Esophagus squamous epithelium (tissue), 5 donors: Measurements from ENCODE around the gene BRICD5. TPM values are rescaled to one million over a fixed set of nuclear protein-coding genes. Genes with fewer than 3 reads are reported as not detected.

ENCODE experiments used
- DNase-seq: peaks from one replicate; lab custom pipeline; 2025; lab: John Stamatoyannopoulos, UW
- H3K27ac ChIP-seq, 4 donors: fragments of 200-600 bp; sonication (generic); one replicate each; pipeline ENCODE4 v1.5.1; 2016 to 2019; ENCODE audit warnings: mild to moderate bottlenecking in 1 of 4
- H3K27me3 ChIP-seq, 4 donors: fragments of 200-600 bp; sonication (generic); 1 replicate in 3 of 4; 2 replicates in 1 of 4; pipeline versions ENCODE4 v1.5.1 to v1.6.0; 2017 to 2021; ENCODE audit warnings: antibody characterized with exemption in 1 of 4
- H3K36me3 ChIP-seq, 3 donors: fragments of 200-600 bp; sonication (generic); one replicate each; pipeline ENCODE4 v1.5.1; 2016 to 2019
- H3K4me1 ChIP-seq, 3 donors: fragments of 200-600 bp; sonication (generic); one replicate each; pipeline ENCODE4 v1.5.1; 2017 to 2019
- H3K4me3 ChIP-seq, 4 donors: fragments of 200-600 bp; sonication (generic); 1 replicate in 3 of 4; 2 replicates in 1 of 4; pipeline ENCODE4 v1.5.1; 2016 to 2019; ENCODE audit warnings: mild to moderate bottlenecking in 2 of 4, moderate library complexity in 1 of 4
- H3K9me3 ChIP-seq, 3 donors: fragments of 200-600 bp; sonication (generic); one replicate each; pipeline ENCODE4 v1.5.1; 2016 to 2019
- POLR2A ChIP-seq, 4 donors: fragments of 450-650 bp; IDR thresholded peaks; one replicate each; pipeline ENCODE4 v1.6.1; 2017; ENCODE audit warnings: antibody characterized with exemption in 4 of 4, mild to moderate bottlenecking in 4 of 4, moderate library complexity in 3 of 4
- WGBS, 2 donors: methylation state at CpG; one replicate each; pipeline ENCODE4 v1.1.5; 2018; 5-methylcytosine and 5-hydroxymethylcytosine counted together
- intact Hi-C: fragments of 100-400 bp; cut with DNase I; formaldehyde crosslinking; loops from one replicate; pipeline ENCODE4 v1.15.0; 2022
- total RNA-seq, 4 donors: library from RNA; depleted of rRNA; stranded (reverse); fragments of >200 nt; gene quantifications; one replicate each; pipeline ENCODE4 v1.1.0, GENCODE V29; 2016
- TF ChIP-seq, protein P1 (sequence below), 6 experiments: fragments of 450-650 bp in 4 of 6; fragments of 200-600 bp in 2 of 6; sonication (generic) in 2 of 6; IDR thresholded peaks; one replicate each; pipeline ENCODE4 v1.5.1; 2016 to 2019; ENCODE audit warnings: antibody characterized with exemption in 6 of 6, mild to moderate bottlenecking in 4 of 6, moderate library complexity in 4 of 6
- donor health status: DM: yes; HTN: yes; CAD: no.

BRICD5 gene
- total RNA-seq, 4 donors from 2014 or later = 1.1 to 2.0 (median 1.6) TPM; not detected in 1

DNA sequence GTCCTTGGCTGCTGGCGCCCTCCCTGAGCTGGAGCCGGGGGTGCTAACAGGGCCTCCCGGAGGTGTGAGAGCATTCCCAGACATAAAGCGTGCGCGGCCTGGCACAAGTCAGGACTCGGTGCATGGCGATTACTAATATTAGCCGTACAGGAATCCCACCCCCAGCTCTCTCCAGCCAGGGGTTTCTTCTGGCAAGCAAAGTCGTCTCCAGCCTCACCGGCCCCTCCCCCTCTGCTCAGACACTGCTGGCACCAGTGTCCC, 19.3 kb downstream of the BRICD5 start:
- Histone ChIP-seq H3K27me3 (peaks cover 10 to 38% (median 15%) of the 10 kb centered on the region in 4 donors), H3K4me1 (peaks cover 15 to 37% (median 15%) of the 10 kb centered on the region in 3 donors), H3K4me3 (no peak overlapping the region), H3K27ac (no peak overlapping the region), H3K9me3 (no peaks in the 10 kb centered on the region), H3K36me3 (no peaks in the 10 kb centered on the region)
- intact Hi-C loops = no loop called here
- no peak for DNase-seq
- WGBS, 2 donors = 57 to 62% methylated on average over 3 to 11 of the region's 11 CpGs
- no peak for TF ChIP-seq POLR2A (IDR thresholded peaks at IDR 0.05)
- TF ChIP-seq, protein P1, sequence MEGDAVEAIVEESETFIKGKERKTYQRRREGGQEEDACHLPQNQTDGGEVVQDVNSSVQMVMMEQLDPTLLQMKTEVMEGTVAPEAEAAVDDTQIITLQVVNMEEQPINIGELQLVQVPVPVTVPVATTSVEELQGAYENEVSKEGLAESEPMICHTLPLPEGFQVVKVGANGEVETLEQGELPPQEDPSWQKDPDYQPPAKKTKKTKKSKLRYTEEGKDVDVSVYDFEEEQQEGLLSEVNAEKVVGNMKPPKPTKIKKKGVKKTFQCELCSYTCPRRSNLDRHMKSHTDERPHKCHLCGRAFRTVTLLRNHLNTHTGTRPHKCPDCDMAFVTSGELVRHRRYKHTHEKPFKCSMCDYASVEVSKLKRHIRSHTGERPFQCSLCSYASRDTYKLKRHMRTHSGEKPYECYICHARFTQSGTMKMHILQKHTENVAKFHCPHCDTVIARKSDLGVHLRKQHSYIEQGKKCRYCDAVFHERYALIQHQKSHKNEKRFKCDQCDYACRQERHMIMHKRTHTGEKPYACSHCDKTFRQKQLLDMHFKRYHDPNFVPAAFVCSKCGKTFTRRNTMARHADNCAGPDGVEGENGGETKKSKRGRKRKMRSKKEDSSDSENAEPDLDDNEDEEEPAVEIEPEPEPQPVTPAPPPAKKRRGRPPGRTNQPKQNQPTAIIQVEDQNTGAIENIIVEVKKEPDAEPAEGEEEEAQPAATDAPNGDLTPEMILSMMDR (IDR thresholded peaks at IDR 0.05) = no peak

DNA sequence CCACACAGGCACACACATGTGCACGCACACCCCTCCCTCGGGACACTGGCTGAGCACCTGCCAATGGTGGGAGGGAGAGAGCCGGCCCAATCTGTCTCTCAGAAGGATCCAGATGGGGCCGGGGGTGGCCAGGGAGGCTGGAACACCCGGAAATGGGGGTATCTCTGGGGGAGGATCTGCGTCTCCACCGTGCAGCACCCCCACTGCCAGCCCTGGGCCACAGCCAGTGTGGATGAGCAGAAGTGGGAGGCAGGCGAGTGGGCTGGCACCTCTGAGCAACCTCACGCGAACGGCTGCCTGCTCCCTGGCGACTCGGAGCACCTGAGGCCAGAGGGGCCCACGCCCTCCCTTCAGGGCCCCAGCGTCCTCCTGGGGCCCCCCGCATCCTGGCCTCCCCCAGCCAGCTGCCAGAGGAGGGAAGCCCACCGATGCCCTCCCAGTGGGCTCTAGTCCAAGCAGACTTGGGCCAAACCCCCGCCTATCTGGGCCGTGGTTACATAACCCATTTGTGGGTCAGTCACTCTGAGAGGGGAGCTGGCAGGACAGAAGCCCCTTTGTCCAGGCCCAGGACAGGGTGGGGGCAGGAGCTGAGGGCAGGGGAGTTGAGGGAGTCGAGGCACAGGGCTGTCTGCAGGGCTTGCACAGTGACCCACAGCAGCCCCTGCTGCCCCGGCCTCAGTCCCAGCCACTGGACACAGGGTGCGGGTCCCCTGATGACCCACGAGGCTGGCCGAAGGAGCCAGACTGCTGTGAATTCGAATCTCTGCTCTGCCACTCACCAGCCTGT, 19.8 kb downstream of the BRICD5 start:
- whole genome bisulfite sequencing, 2 donors = 20 to 57% methylated on average over 1 to 6 of the region's 25 CpGs
- H3K9me3 ChIP-seq = no peaks in the 10 kb centered on the region
- intact Hi-C loops = no loop called here
- no peak overlapping the region for H3K4me3 ChIP-seq
- no peak for DNase-seq
- peaks cover 7 to 34% (median 14%) of the 10 kb centered on the region in 4 donors for H3K27me3 ChIP-seq
- no peak overlapping the region for H3K27ac ChIP-seq
- H3K36me3 ChIP-seq = no peaks in the 10 kb centered on the region
- H3K4me1 ChIP-seq = peaks cover 11 to 33% (median 14%) of the 10 kb centered on the region in 3 donors
- TF ChIP-seq POLR2A (IDR thresholded peaks at IDR 0.05) = no peak
- TF ChIP-seq, protein P1 (IDR thresholded peaks at IDR 0.05) = no peak

DNA sequence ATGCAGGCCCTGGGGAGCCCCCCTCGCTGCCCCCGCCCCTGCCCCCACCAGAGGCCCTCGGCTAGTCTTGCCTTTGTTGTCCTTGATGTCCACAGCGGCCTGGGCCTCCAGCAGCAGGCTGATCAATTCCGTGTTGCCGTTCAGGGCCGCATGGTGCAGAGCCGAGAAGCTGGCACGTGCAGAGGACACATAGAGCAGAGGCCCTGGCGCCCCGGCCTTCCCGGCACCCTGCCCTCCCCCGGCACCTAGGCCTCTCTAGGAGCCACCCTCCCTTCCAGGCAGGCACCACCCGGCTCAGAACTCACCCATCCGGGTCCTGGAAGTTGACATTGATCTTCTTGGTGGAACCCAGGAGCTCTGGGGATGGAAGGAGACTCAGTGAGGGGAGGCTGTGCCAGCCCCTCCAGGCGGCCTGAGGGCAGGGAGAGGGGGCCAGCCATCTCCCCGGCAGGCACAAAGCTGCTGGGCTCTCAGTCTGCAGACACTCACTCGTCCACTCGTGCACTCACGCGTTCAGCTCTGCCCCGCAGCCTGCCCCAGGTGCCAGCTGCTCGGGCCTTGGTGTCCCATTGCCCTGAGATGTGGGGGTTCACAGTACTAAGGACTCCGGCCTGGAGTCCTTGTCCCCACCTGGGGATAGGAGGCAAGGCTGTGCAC, 20.5 kb downstream of the BRICD5 start:
- Histone ChIP-seq H3K27me3 (peaks cover 0 to 27% (median 7%) of the 10 kb centered on the region in 4 donors), H3K36me3 (no peaks in the 10 kb centered on the region), H3K9me3 (no peaks in the 10 kb centered on the region), H3K4me3 (no peak overlapping the region), H3K27ac (no peak overlapping the region), H3K4me1 (peaks cover 3 to 25% (median 6%) of the 10 kb centered on the region in 3 donors)
- intact Hi-C loops = no loop called here
- no peak for DNase-seq
- WGBS, 2 donors = 40% methylated on average over 1 of the region's 24 CpGs; no CpG with 5 or more reads in 1 of the 2 donors
- TF ChIP-seq, protein P1 (IDR thresholded peaks at IDR 0.05) = no peak
- no peak for TF ChIP-seq POLR2A (IDR thresholded peaks at IDR 0.05)

DNA sequence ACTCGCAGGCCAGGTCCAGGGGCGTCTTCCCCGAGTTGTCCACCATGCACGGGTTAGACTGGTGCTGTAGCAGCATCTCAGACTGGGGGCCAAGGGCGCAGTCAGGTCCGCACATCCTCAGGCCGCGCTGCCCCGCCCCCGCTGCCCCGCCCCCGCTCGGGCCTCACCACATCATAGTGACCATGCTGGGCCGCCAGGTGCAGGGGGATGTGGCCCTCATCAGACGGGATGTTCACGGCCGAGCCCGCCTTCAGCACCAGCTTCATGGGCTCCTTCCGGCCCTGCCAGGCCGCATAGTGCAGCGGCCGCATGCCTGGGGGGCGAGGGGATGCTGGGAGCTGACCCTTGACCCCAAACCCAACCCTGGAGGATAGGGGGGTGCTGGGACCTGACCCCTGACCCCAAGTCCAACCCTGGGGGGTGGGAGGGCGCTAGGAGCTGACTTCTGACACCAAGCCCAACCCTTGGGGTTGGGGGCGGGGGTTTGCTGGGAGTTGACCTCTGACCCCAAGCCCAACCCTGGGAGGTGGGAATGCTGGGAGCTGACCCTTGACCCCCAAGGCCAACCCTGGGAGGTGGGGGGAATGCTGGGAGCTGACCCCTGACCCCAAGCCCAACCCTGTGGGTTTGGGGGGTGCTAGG, 21.3 kb downstream of the BRICD5 start:
- H3K27me3 ChIP-seq = peaks cover 0 to 19% (median under 1%) of the 10 kb centered on the region in 4 donors
- intact Hi-C loops = no loop called here
- H3K4me1 ChIP-seq = peaks cover 0 to 18% (median 0%) of the 10 kb centered on the region in 3 donors
- 83 to 86% methylated on average over 3 to 7 of the region's 25 CpGs for WGBS, 2 donors
- TF ChIP-seq, protein P1 (IDR thresholded peaks at IDR 0.05) = no peak
- TF ChIP-seq POLR2A (IDR thresholded peaks at IDR 0.05) = no peak
- no peaks in the 10 kb centered on the region for H3K9me3 ChIP-seq
- H3K4me3 ChIP-seq = no peak overlapping the region
- H3K27ac ChIP-seq = no peak overlapping the region
- no peaks in the 10 kb centered on the region for H3K36me3 ChIP-seq
- DNase-seq = no peak

DNA sequence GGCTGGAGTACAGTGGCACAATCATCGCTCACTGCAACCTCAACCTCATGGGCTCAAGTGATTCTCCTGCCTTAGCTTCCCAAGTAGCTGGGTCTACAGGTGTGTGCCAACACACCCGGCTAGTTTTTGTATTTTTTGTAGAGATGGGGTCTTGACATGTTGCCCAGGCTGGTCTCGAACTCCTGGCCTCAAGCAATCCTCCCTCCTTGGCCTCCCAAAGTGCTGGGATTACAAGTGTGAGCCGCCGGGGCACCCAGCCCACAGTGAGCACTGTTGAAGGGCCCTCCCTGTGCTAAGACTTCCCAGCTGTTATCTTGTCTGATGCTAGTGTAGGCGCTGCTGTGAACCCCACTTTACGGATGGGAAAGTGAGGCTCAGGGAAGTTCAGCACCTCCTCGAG, 22.3 kb downstream of the BRICD5 start:
- Histone ChIP-seq H3K9me3 (no peaks in the 10 kb centered on the region), H3K27ac (no peak overlapping the region), H3K4me1 (peaks cover 0 to 15% (median 0%) of the 10 kb centered on the region in 3 donors), H3K36me3 (no peaks in the 10 kb centered on the region), H3K27me3 (peaks cover 0 to 9% (median 0%) of the 10 kb centered on the region in 4 donors), H3K4me3 (no peak overlapping the region)
- WGBS, 2 donors = 89 to 93% methylated on average over 2 of the region's 8 CpGs
- no peak for DNase-seq
- intact Hi-C loops = no loop called here
- no peak for TF ChIP-seq POLR2A (IDR thresholded peaks at IDR 0.05)
- TF ChIP-seq, protein P1 (IDR thresholded peaks at IDR 0.05) = no peak
